Pons (tissue), 1 donor: ENCODE results near the gene MCTP2.
A peak's percentile ranks its signal among the peaks of the same experiment; 100 is the strongest.

Experiments
- DNase-seq: peaks from one replicate; pipeline ENCODE4 v3.0.0-alpha.2; 2016; ENCODE audit warnings: low spot score

Gene MCTP2

GRCh38 chr15:94400526-94401298, 169.4 kb downstream of the MCTP2 start:
- DNase-seq, result no peak

GRCh38 chr15:94403331-94403730, 172.0 kb downstream of the MCTP2 start:
- DNase-seq, result no peak

GRCh38 chr15:94404733-94405283, 173.4 kb downstream of the MCTP2 start:
- no peak for DNase-seq

GRCh38 chr15:94411285-94411684, 179.9 kb downstream of the MCTP2 start:
- DNase-seq, result no peak

- DNase-seq, result no peak
These were observed 180.5 kb downstream of the MCTP2 start for GRCh38 chr15:94411846-94412245.

- DNase-seq, result peak; percentile 5
These were observed 181.8 kb downstream of the MCTP2 start for GRCh38 chr15:94412979-94413746.

- DNase-seq, result no peak
These were observed 183.6 kb downstream of the MCTP2 start for GRCh38 chr15:94414916-94415315.

- DNase-seq, result no peak
These were observed 184.9 kb downstream of the MCTP2 start for GRCh38 chr15:94416267-94416666.

- no peak for DNase-seq
These were observed 185.5 kb downstream of the MCTP2 start for GRCh38 chr15:94416820-94417219.

- DNase-seq, result no peak
These were observed 186.3 kb downstream of the MCTP2 start for GRCh38 chr15:94417501-94418293.

GRCh38 chr15:94421706-94422105, 190.3 kb downstream of the MCTP2 start:
- DNase-seq, result no peak

GRCh38 chr15:94432279-94432678, 200.9 kb downstream of the MCTP2 start:
- DNase-seq, result no peak

- no peak for DNase-seq
These were observed 207.8 kb downstream of the MCTP2 start for GRCh38 chr15:94439158-94439557.

GRCh38 chr15:94441760-94442159, 210.4 kb downstream of the MCTP2 start:
- no peak for DNase-seq

- DNase-seq, result no peak
These were observed 211.1 kb downstream of the MCTP2 start for GRCh38 chr15:94442480-94442879.

GRCh38 chr15:94443186-94443585, 211.8 kb downstream of the MCTP2 start:
- no peak for DNase-seq

- no peak for DNase-seq
These were observed 214.3 kb downstream of the MCTP2 start for GRCh38 chr15:94445566-94446160.

- DNase-seq, result no peak
These were observed 215.1 kb downstream of the MCTP2 start for GRCh38 chr15:94446441-94446840.

- no peak for DNase-seq
These were observed 220.1 kb downstream of the MCTP2 start for GRCh38 chr15:94451466-94451865.

- DNase-seq, result no peak
These were observed 222.0 kb downstream of the MCTP2 start for GRCh38 chr15:94453227-94453988.

GRCh38 chr15:94455297-94455696, 223.9 kb downstream of the MCTP2 start:
- no peak for DNase-seq
